Breast epithelium (tissue), 3 donors: ENCODE results near the gene CACNA2D3.
A peak's percentile ranks its signal among the peaks of the same experiment; 100 is the strongest.

Experiments used
- CTCF ChIP-seq, 3 donors: fragments of 450-650 bp; IDR thresholded peaks; one replicate each; pipeline ENCODE4 v1.5.1; 2016 to 2017; ENCODE audit warnings: antibody characterized with exemption in 3 of 3, mild to moderate bottlenecking in 3 of 3, moderate library complexity in 3 of 3
- POLR2A ChIP-seq: fragments of 450-650 bp; IDR thresholded peaks from one replicate; pipeline ENCODE4 v1.6.1; 2016; ENCODE audit warnings: antibody characterized with exemption, mild to moderate bottlenecking, moderate library complexity
- POLR2AphosphoS5 ChIP-seq, 3 donors: sonication (generic); formaldehyde crosslinking; IDR thresholded peaks; one replicate each; pipeline ENCODE4 v1.6.1; 2017; ENCODE audit warnings: antibody characterized with exemption in 3 of 3

GRCh38 chr3:54891540-54891897, 769.2 kb downstream of the CACNA2D3 start:
- TF ChIP-seq CTCF (IDR thresholded peaks at IDR 0.05) (peak in 2 of 3 donors; percentile 32 to 56), POLR2AphosphoS5 (IDR thresholded peaks at IDR 0.05) (peak in 2 of 3 donors; percentile 57 to 69), POLR2A (no peak)
